Activated naive CD8-positive, alpha-beta T cell treated with anti-CD3 and anti-CD28 coated beads for 36 hours (primary cell): ENCODE results near the gene SLC7A1. TPM values are rescaled to one million over a fixed set of nuclear protein-coding genes. Genes with fewer than 3 reads are reported as not detected.

Experiments used
- DNase-seq: peaks from one replicate; pipeline ENCODE4 v3.0.0; 2021
- H3K27ac Mint-ChIP-seq: one replicate; pipeline ENCODE4 v1.8.0; 2022; ENCODE audit warnings: mild to moderate bottlenecking, moderate library complexity, mixed read lengths
- H3K27me3 Mint-ChIP-seq: one replicate; pipeline ENCODE4 v1.8.0; 2022; ENCODE audit warnings: mild to moderate bottlenecking, mixed read lengths
- H3K36me3 Mint-ChIP-seq: one replicate; pipeline ENCODE4 v1.8.0; 2021; ENCODE audit warnings: mild to moderate bottlenecking, mixed read lengths
- H3K4me1 Mint-ChIP-seq: one replicate; pipeline ENCODE4 v1.8.0; 2021; ENCODE audit warnings: mixed read lengths
- H3K4me3 Mint-ChIP-seq: one replicate; pipeline ENCODE4 v1.8.0; 2022; ENCODE audit warnings: mild to moderate bottlenecking, moderate library complexity, mixed read lengths
- H3K9me3 Mint-ChIP-seq: one replicate; pipeline ENCODE4 v1.8.0; 2022; ENCODE audit warnings: mixed read lengths
- total RNA-seq, 2 experiments: library from RNA; stranded (reverse); gene quantifications; one replicate each; pipeline ENCODE4 v1.2.3, GENCODE V29; 2021

SLC7A1 gene
- total RNA-seq, 2 experiments from 2014 or later, result 152 to 155 TPM

GRCh38 chr13:29535663-29536655, 59.5 kb downstream of the SLC7A1 start:
- Mint-ChIP-seq H3K4me1 (peaks cover 11% of the 10 kb centered on the region), H3K9me3 (no peaks in the 10 kb centered on the region), H3K27me3 (no peaks in the 10 kb centered on the region), H3K4me3 (no peak overlapping the region), H3K27ac (no peak overlapping the region), H3K36me3 (peaks cover 27% of the 10 kb centered on the region)
- DNase-seq, result no peak

- DNase-seq, result no peak
- Mint-ChIP-seq H3K36me3 (peaks cover 31% of the 10 kb centered on the region), H3K27me3 (no peaks in the 10 kb centered on the region), H3K9me3 (no peaks in the 10 kb centered on the region), H3K4me3 (no peak overlapping the region), H3K4me1 (peaks cover 8% of the 10 kb centered on the region), H3K27ac (no peak overlapping the region)
These were observed 61.4 kb downstream of the SLC7A1 start for GRCh38 chr13:29534083-29534482.

GRCh38 chr13:29532821-29533220, 62.7 kb downstream of the SLC7A1 start:
- H3K36me3 Mint-ChIP-seq, result peaks cover 31% of the 10 kb centered on the region
- H3K4me3 Mint-ChIP-seq, result no peak overlapping the region
- H3K27ac Mint-ChIP-seq, result peak overlapping the region; percentile 43
- H3K9me3 Mint-ChIP-seq, result no peaks in the 10 kb centered on the region
- no peaks in the 10 kb centered on the region for H3K27me3 Mint-ChIP-seq
- DNase-seq, result no peak
- peaks cover 4% of the 10 kb centered on the region for H3K4me1 Mint-ChIP-seq

GRCh38 chr13:29532116-29532515, 63.4 kb downstream of the SLC7A1 start:
- H3K4me1 Mint-ChIP-seq, result peaks cover under 1% of the 10 kb centered on the region
- DNase-seq, result no peak
- H3K9me3 Mint-ChIP-seq, result no peaks in the 10 kb centered on the region
- no peak overlapping the region for H3K4me3 Mint-ChIP-seq
- peaks cover 28% of the 10 kb centered on the region for H3K36me3 Mint-ChIP-seq
- H3K27me3 Mint-ChIP-seq, result no peaks in the 10 kb centered on the region
- H3K27ac Mint-ChIP-seq, result no peak overlapping the region

- Mint-ChIP-seq H3K9me3 (no peaks in the 10 kb centered on the region), H3K27me3 (no peaks in the 10 kb centered on the region), H3K36me3 (peaks cover 30% of the 10 kb centered on the region), H3K4me3 (no peak overlapping the region), H3K4me1 (no peaks in the 10 kb centered on the region), H3K27ac (no peak overlapping the region)
- no peak for DNase-seq
These were observed 64.6 kb downstream of the SLC7A1 start for GRCh38 chr13:29530901-29531300.

- H3K27ac Mint-ChIP-seq, result no peak overlapping the region
- DNase-seq, result no peak
- peaks cover 31% of the 10 kb centered on the region for H3K36me3 Mint-ChIP-seq
- H3K4me3 Mint-ChIP-seq, result no peak overlapping the region
- no peaks in the 10 kb centered on the region for H3K27me3 Mint-ChIP-seq
- no peaks in the 10 kb centered on the region for H3K4me1 Mint-ChIP-seq
- no peaks in the 10 kb centered on the region for H3K9me3 Mint-ChIP-seq
These were observed 65.7 kb downstream of the SLC7A1 start for GRCh38 chr13:29529754-29530153.

- H3K9me3 Mint-ChIP-seq, result no peaks in the 10 kb centered on the region
- H3K4me1 Mint-ChIP-seq, result no peaks in the 10 kb centered on the region
- H3K4me3 Mint-ChIP-seq, result no peak overlapping the region
- H3K27me3 Mint-ChIP-seq, result no peaks in the 10 kb centered on the region
- DNase-seq, result no peak
- peaks cover 35% of the 10 kb centered on the region for H3K36me3 Mint-ChIP-seq
- no peak overlapping the region for H3K27ac Mint-ChIP-seq
These were observed 67.6 kb downstream of the SLC7A1 start for GRCh38 chr13:29527916-29528315.

- Mint-ChIP-seq H3K27ac (no peak overlapping the region), H3K9me3 (no peaks in the 10 kb centered on the region), H3K36me3 (peaks cover 32% of the 10 kb centered on the region), H3K4me1 (no peaks in the 10 kb centered on the region), H3K4me3 (no peak overlapping the region), H3K27me3 (no peaks in the 10 kb centered on the region)
- DNase-seq, result no peak
These were observed 68.0 kb downstream of the SLC7A1 start for GRCh38 chr13:29527511-29527910.

- no peak for DNase-seq
- Mint-ChIP-seq H3K27ac (no peak overlapping the region), H3K4me3 (no peak overlapping the region), H3K9me3 (no peaks in the 10 kb centered on the region), H3K36me3 (peaks cover 36% of the 10 kb centered on the region), H3K27me3 (no peaks in the 10 kb centered on the region), H3K4me1 (no peaks in the 10 kb centered on the region)
These were observed 68.7 kb downstream of the SLC7A1 start for GRCh38 chr13:29526741-29527140.

GRCh38 chr13:29525757-29526156, 69.7 kb downstream of the SLC7A1 start:
- H3K27me3 Mint-ChIP-seq, result no peaks in the 10 kb centered on the region
- H3K4me1 Mint-ChIP-seq, result no peaks in the 10 kb centered on the region
- peaks cover 41% of the 10 kb centered on the region for H3K36me3 Mint-ChIP-seq
- no peaks in the 10 kb centered on the region for H3K9me3 Mint-ChIP-seq
- no peak overlapping the region for H3K27ac Mint-ChIP-seq
- H3K4me3 Mint-ChIP-seq, result no peak overlapping the region
- no peak for DNase-seq

- no peaks in the 10 kb centered on the region for H3K27me3 Mint-ChIP-seq
- no peak for DNase-seq
These were observed 70.8 kb downstream of the SLC7A1 start for GRCh38 chr13:29524641-29525040.

GRCh38 chr13:29524176-29524575, 71.3 kb downstream of the SLC7A1 start:
- H3K4me1 Mint-ChIP-seq, result no peaks in the 10 kb centered on the region
- H3K36me3 Mint-ChIP-seq, result peaks cover 37% of the 10 kb centered on the region
- no peak overlapping the region for H3K27ac Mint-ChIP-seq
- H3K9me3 Mint-ChIP-seq, result no peaks in the 10 kb centered on the region
- no peak overlapping the region for H3K4me3 Mint-ChIP-seq
- no peak for DNase-seq
- no peaks in the 10 kb centered on the region for H3K27me3 Mint-ChIP-seq

More at GRCh38 chr13:29524641-29525040, 70.8 kb downstream of the SLC7A1 start:
- peaks cover 38% of the 10 kb centered on the region for H3K36me3 Mint-ChIP-seq
- H3K4me3 Mint-ChIP-seq, result no peak overlapping the region
- H3K9me3 Mint-ChIP-seq, result no peaks in the 10 kb centered on the region
- H3K27ac Mint-ChIP-seq, result no peak overlapping the region
- H3K4me1 Mint-ChIP-seq, result no peaks in the 10 kb centered on the region

GRCh38 chr13:29523199-29523961, 72.1 kb downstream of the SLC7A1 start:
- H3K27me3 Mint-ChIP-seq, result no peaks in the 10 kb centered on the region
- H3K9me3 Mint-ChIP-seq, result no peaks in the 10 kb centered on the region
- H3K27ac Mint-ChIP-seq, result no peak overlapping the region
- H3K36me3 Mint-ChIP-seq, result peaks cover 37% of the 10 kb centered on the region
- no peaks in the 10 kb centered on the region for H3K4me1 Mint-ChIP-seq
- no peak for DNase-seq
- no peak overlapping the region for H3K4me3 Mint-ChIP-seq

- Mint-ChIP-seq H3K27me3 (no peaks in the 10 kb centered on the region), H3K4me3 (no peak overlapping the region), H3K9me3 (no peaks in the 10 kb centered on the region), H3K36me3 (peaks cover 43% of the 10 kb centered on the region), H3K27ac (no peak overlapping the region), H3K4me1 (no peaks in the 10 kb centered on the region)
- DNase-seq, result no peak
These were observed 73.3 kb downstream of the SLC7A1 start for GRCh38 chr13:29522044-29522685.

- Mint-ChIP-seq H3K27ac (no peak overlapping the region), H3K27me3 (no peaks in the 10 kb centered on the region), H3K4me3 (no peak overlapping the region), H3K36me3 (peaks cover 42% of the 10 kb centered on the region), H3K4me1 (no peaks in the 10 kb centered on the region), H3K9me3 (no peaks in the 10 kb centered on the region)
- no peak for DNase-seq
These were observed 74.2 kb downstream of the SLC7A1 start for GRCh38 chr13:29521336-29521735.
